CD4-positive, alpha-beta memory T cell (primary cell): ENCODE measurements around the gene MBOAT2. TPM values are rescaled to one million over a fixed set of nuclear protein-coding genes. Genes with fewer than 3 reads are reported as not detected.
A peak's percentile ranks its signal among the peaks of the same experiment; 100 is the strongest.

Experiments used
- CTCF ChIA-PET: fragments of 350-600 bp; sonication (Branson Sonifier 250); formaldehyde crosslinking; loops from one replicate; lab custom pipeline; 2021; ENCODE audit warnings: inconsistent platforms; ENCODE audit not compliant: partially characterized antibody; lab: Charles Lee
- POLR2A ChIA-PET: fragments of 350-600 bp; sonication (Branson Sonifier 250); formaldehyde crosslinking; loops from one replicate; lab custom pipeline; 2021; ENCODE audit not compliant: partially characterized antibody; lab: Charles Lee
- DNase-seq, 5 donors: peaks; one replicate each; pipeline versions ENCODE4 v3.0.0 to v3.0.0-alpha.2; 2020 to 2022; ENCODE audit warnings: mixed read lengths in 1 of 5
- H3K27ac ChIP-seq: one replicate; pipeline ENCODE4 v1.7.0; 2013; ENCODE audit warnings: low read depth, low read length
- H3K27me3 ChIP-seq: 2 replicates; pipeline ENCODE4 v1.7.0; 2013; ENCODE audit warnings: mild to moderate bottlenecking, low read length, moderate library complexity; ENCODE audit not compliant: insufficient read depth
- H3K36me3 ChIP-seq: 2 replicates; pipeline ENCODE4 v1.7.0; 2013; ENCODE audit warnings: mild to moderate bottlenecking, low read length, moderate library complexity; ENCODE audit not compliant: insufficient read depth
- H3K4me1 ChIP-seq: 2 replicates; pipeline ENCODE4 v1.7.0; 2013; ENCODE audit warnings: mild to moderate bottlenecking, low read length, moderate library complexity; ENCODE audit not compliant: insufficient read depth
- H3K4me3 ChIP-seq, 2 donors: one replicate each; pipeline ENCODE4 v1.7.0; 2013; ENCODE audit warnings: low read length in 2 of 2, mild to moderate bottlenecking in 1 of 2
- H3K9me3 ChIP-seq, 2 donors: one replicate each; pipeline ENCODE4 v1.7.0; 2013; ENCODE audit warnings: low read length in 2 of 2, control low read depth in 1 of 2; ENCODE audit not compliant: control insufficient read depth in 1 of 2
- H3K27ac Mint-ChIP-seq, 7 donors: one replicate each; pipeline ENCODE4 v1.8.0; 2020 to 2021; ENCODE audit warnings: mixed read lengths in 7 of 7, mild to moderate bottlenecking in 6 of 7, inconsistent platforms in 3 of 7, moderate library complexity in 3 of 7
- H3K27me3 Mint-ChIP-seq, 2 donors: one replicate each; pipeline ENCODE4 v1.8.0; 2020 to 2021; ENCODE audit warnings: mixed read lengths in 2 of 2
- H3K36me3 Mint-ChIP-seq, 2 donors: one replicate each; pipeline ENCODE4 v1.8.0; 2020 to 2021; ENCODE audit warnings: mixed read lengths in 2 of 2, inconsistent platforms in 1 of 2, mild to moderate bottlenecking in 1 of 2
- H3K4me1 Mint-ChIP-seq, 4 donors: one replicate each; pipeline ENCODE4 v1.8.0; 2020 to 2021; ENCODE audit warnings: mixed read lengths in 4 of 4, mild to moderate bottlenecking in 1 of 4
- H3K4me3 Mint-ChIP-seq, 8 donors: one replicate each; pipeline ENCODE4 v1.8.0; 2020 to 2021; ENCODE audit warnings: mixed read lengths in 8 of 8, mild to moderate bottlenecking in 7 of 8, moderate library complexity in 6 of 8, inconsistent platforms in 3 of 8
- H3K9me3 Mint-ChIP-seq, 8 donors: one replicate each; pipeline ENCODE4 v1.8.0; 2020 to 2021; ENCODE audit warnings: mixed read lengths in 8 of 8, mild to moderate bottlenecking in 5 of 8, inconsistent platforms in 3 of 8, moderate library complexity in 1 of 8
- intact Hi-C: fragments of 100-400 bp; cut with micrococcal nuclease; formaldehyde crosslinking; loops from one replicate; pipeline ENCODE4 v1.15.1; 2023
- polyA plus RNA-seq, 2 donors: library from polyadenylated mRNA; unstranded; fragments of 300-500 nt; fragmentation: Illumina TruSeq; gene quantifications; one replicate each; pipeline ENCODE4 v1.2.3, GENCODE V29; 2021
- total RNA-seq, 2 experiments: library from RNA; stranded (reverse); gene quantifications; one replicate each; pipeline ENCODE4 v1.2.3, GENCODE V29; 2021

The MBOAT2 gene
- total and polyA plus RNA-seq, 4 experiments from 2014 or later, result 0.20 to 2.0 (median 1.7) TPM

GRCh38 chr2:8877332-8877731 is 126.2 kb downstream of the MBOAT2 start:
- peaks cover 0 to 3% of the 10 kb centered on the region in 2 donors for H3K36me3 Mint-ChIP-seq
- no peaks in the 10 kb centered on the region for H3K4me1 Mint-ChIP-seq
- no peaks in the 10 kb centered on the region for H3K9me3 ChIP-seq
- H3K27me3 ChIP-seq, result no peaks in the 10 kb centered on the region
- H3K27me3 Mint-ChIP-seq, result peaks cover 5% of the 10 kb centered on the region in 2 donors
- ChIA-PET POLR2A (no interaction called here), CTCF (interaction anchor here (1.1 kb wide), 1 partner anchor 10 kb away, joined by 4 read pairs; no protein-coding TSS in a partner anchor)
- intact Hi-C loops, result no loop called here
- H3K4me3 ChIP-seq, result no peak overlapping the region
- H3K27ac ChIP-seq, result no peak overlapping the region
- H3K4me3 Mint-ChIP-seq, result no peak overlapping the region
- H3K4me1 ChIP-seq, result no peaks in the 10 kb centered on the region
- H3K36me3 ChIP-seq, result no peaks in the 10 kb centered on the region
- H3K27ac Mint-ChIP-seq, result no peak overlapping the region
- no peak for DNase-seq
- no peaks in the 10 kb centered on the region for H3K9me3 Mint-ChIP-seq

- Mint-ChIP-seq H3K36me3 (peaks cover 0 to 3% of the 10 kb centered on the region in 2 donors), H3K27me3 (peaks cover 5% of the 10 kb centered on the region in 2 donors), H3K27ac (no peak overlapping the region), H3K4me3 (no peak overlapping the region), H3K4me1 (no peaks in the 10 kb centered on the region), H3K9me3 (no peaks in the 10 kb centered on the region)
- Histone ChIP-seq H3K4me3 (no peak overlapping the region), H3K4me1 (no peaks in the 10 kb centered on the region), H3K27ac (no peak overlapping the region), H3K36me3 (no peaks in the 10 kb centered on the region), H3K9me3 (no peaks in the 10 kb centered on the region), H3K27me3 (no peaks in the 10 kb centered on the region)
- POLR2A ChIA-PET, result no interaction called here
- intact Hi-C loops, result no loop called here
- DNase-seq, result no peak
- CTCF ChIA-PET, result interaction anchor here (1.1 kb wide), 1 partner anchor 9 kb away, joined by 4 read pairs; no protein-coding TSS in a partner anchor
Measured at GRCh38 chr2:8876628-8877027, 126.9 kb downstream of the MBOAT2 start.

- peak in 3 of 5 donors; percentile 5 to 11 (median 9) for DNase-seq
- Mint-ChIP-seq H3K4me1 (no peaks in the 10 kb centered on the region), H3K27ac (no peak overlapping the region), H3K4me3 (no peak overlapping the region), H3K9me3 (no peaks in the 10 kb centered on the region), H3K27me3 (peaks cover 2 to 3% of the 10 kb centered on the region in 2 donors), H3K36me3 (no peaks in the 10 kb centered on the region)
- ChIA-PET POLR2A (no interaction called here), CTCF (interaction anchor here (0.9 to 1.5 kb wide), 4 partner anchors 9 to 267 kb away, joined by 3 to 4 read pairs (median 4); no protein-coding TSS in a partner anchor)
- Histone ChIP-seq H3K4me1 (no peaks in the 10 kb centered on the region), H3K36me3 (no peaks in the 10 kb centered on the region), H3K9me3 (no peaks in the 10 kb centered on the region), H3K4me3 (no peak overlapping the region), H3K27ac (no peak overlapping the region), H3K27me3 (no peaks in the 10 kb centered on the region)
- intact Hi-C loops, result no loop called here
Measured at GRCh38 chr2:8872821-8873432, 130.6 kb downstream of the MBOAT2 start.

GRCh38 chr2:8870441-8870840 is 133.0 kb downstream of the MBOAT2 start:
- intact Hi-C loops, result no loop called here
- Mint-ChIP-seq H3K27ac (no peak overlapping the region), H3K4me3 (no peak overlapping the region), H3K27me3 (peaks cover 0 to 3% of the 10 kb centered on the region in 2 donors), H3K36me3 (no peaks in the 10 kb centered on the region), H3K9me3 (no peaks in the 10 kb centered on the region), H3K4me1 (no peaks in the 10 kb centered on the region)
- no peak for DNase-seq
- Histone ChIP-seq H3K27me3 (no peaks in the 10 kb centered on the region), H3K27ac (no peak overlapping the region), H3K9me3 (no peaks in the 10 kb centered on the region), H3K4me3 (no peak overlapping the region), H3K4me1 (no peaks in the 10 kb centered on the region), H3K36me3 (no peaks in the 10 kb centered on the region)
- ChIA-PET POLR2A (no interaction called here), CTCF (no interaction called here)

- POLR2A ChIA-PET, result no interaction called here
- Mint-ChIP-seq H3K27ac (no peak overlapping the region), H3K4me3 (no peak overlapping the region), H3K36me3 (no peaks in the 10 kb centered on the region), H3K4me1 (no peaks in the 10 kb centered on the region), H3K27me3 (no peaks in the 10 kb centered on the region), H3K9me3 (no peaks in the 10 kb centered on the region)
- Histone ChIP-seq H3K9me3 (no peaks in the 10 kb centered on the region), H3K4me1 (no peaks in the 10 kb centered on the region), H3K27me3 (no peaks in the 10 kb centered on the region), H3K4me3 (no peak overlapping the region), H3K36me3 (no peaks in the 10 kb centered on the region), H3K27ac (no peak overlapping the region)
- CTCF ChIA-PET, result interaction anchor here (1.4 kb wide), 1 partner anchor 10 kb away, joined by 4 read pairs; no protein-coding TSS in a partner anchor
- no peak for DNase-seq
- intact Hi-C loops, result no loop called here
Measured at GRCh38 chr2:8867363-8867762, 136.1 kb downstream of the MBOAT2 start.

GRCh38 chr2:8863331-8863953 is 140.0 kb downstream of the MBOAT2 start:
- CTCF ChIA-PET, result interaction anchor here (1.3 kb wide), 1 partner anchor 9 kb away, joined by 4 read pairs; no protein-coding TSS in a partner anchor

GRCh38 chr2:8862230-8862629 is 141.3 kb downstream of the MBOAT2 start:
- intact Hi-C loops, result no loop called here
- no peaks in the 10 kb centered on the region for H3K4me1 ChIP-seq
- DNase-seq, result no peak
- no peak overlapping the region for H3K27ac ChIP-seq
- no peak overlapping the region for H3K4me3 ChIP-seq
- no peaks in the 10 kb centered on the region for H3K27me3 ChIP-seq
- ChIA-PET POLR2A (no interaction called here), CTCF (no interaction called here)
- H3K9me3 ChIP-seq, result no peaks in the 10 kb centered on the region
- Mint-ChIP-seq H3K4me1 (no peaks in the 10 kb centered on the region), H3K9me3 (no peaks in the 10 kb centered on the region), H3K4me3 (no peak overlapping the region), H3K36me3 (peaks cover 0 to 5% of the 10 kb centered on the region in 2 donors), H3K27ac (no peak overlapping the region), H3K27me3 (peaks cover 0 to 2% of the 10 kb centered on the region in 2 donors)
- no peaks in the 10 kb centered on the region for H3K36me3 ChIP-seq

More at GRCh38 chr2:8863331-8863953, 140.0 kb downstream of the MBOAT2 start:
- Histone ChIP-seq H3K4me1 (no peaks in the 10 kb centered on the region), H3K4me3 (no peak overlapping the region), H3K9me3 (no peaks in the 10 kb centered on the region), H3K27me3 (no peaks in the 10 kb centered on the region), H3K36me3 (no peaks in the 10 kb centered on the region), H3K27ac (no peak overlapping the region)
- Mint-ChIP-seq H3K4me1 (no peaks in the 10 kb centered on the region), H3K4me3 (no peak overlapping the region), H3K27me3 (peaks cover 0 to 2% of the 10 kb centered on the region in 2 donors), H3K27ac (no peak overlapping the region), H3K36me3 (no peaks in the 10 kb centered on the region), H3K9me3 (no peaks in the 10 kb centered on the region)
- intact Hi-C loops, result no loop called here
- no peak for DNase-seq
- POLR2A ChIA-PET, result no interaction called here
